ENCODE measurements around the gene GRIK4. TPM values are rescaled to one million over a fixed set of nuclear protein-coding genes. Genes with fewer than 3 reads are reported as not detected.
A peak's percentile ranks its signal among the peaks of the same experiment; 100 is the strongest.

GRIK4 gene
- total RNA-seq, 1 donor from 2014 or later, result 0.36 TPM

DNA sequence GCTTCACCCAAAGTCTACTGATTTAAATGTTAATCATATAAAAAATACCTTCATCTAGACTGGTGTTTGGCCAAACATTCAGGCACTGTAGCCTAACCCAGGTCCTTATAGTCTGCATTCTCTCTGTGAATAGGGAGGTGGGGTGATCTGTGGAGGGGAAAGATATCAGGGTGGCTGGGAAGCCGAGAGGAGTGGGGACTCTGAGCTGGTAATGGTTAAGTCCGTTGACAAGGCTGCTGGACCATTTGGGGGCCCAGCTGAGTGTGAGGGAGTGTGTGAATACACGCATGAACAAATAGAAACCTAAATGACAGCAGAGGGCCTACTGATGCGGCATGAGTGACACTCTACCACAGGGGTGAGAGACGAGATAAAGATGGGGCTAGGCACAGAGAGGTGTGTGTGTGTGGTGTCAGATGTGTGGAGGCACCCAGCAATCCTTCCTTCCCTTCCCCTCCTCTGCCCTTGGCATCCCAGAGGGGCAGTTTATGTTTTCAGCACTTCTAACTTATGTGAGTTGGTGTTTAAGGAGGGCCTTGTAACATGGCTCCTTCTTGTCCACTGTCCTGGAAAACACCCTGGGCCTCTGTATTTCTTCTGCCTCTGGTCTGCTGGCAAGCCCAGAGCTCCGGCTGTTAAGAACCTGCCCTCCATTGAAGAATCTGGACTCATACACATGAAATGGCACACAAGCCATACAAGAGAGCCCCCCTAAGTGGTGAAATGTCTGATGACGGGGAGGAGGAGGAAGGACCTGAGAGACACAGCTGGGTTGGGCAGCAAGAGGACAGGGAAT, 263.2 kb downstream of the GRIK4 start:
- Histone ChIP-seq H3F3A (ENCODE audit: low read depth) (peaks cover 21% of the 10 kb centered on the region), H3K4me3 (no peak overlapping the region), H3K27me3 (no peaks in the 10 kb centered on the region), H4K20me1 (ENCODE audit: low read depth) (no peaks in the 10 kb centered on the region), H2AFZ (replicated peaks) (no peak overlapping the region), H3K36me3 (no peaks in the 10 kb centered on the region), H3K79me2 (ENCODE audit: low read depth) (no peaks in the 10 kb centered on the region), H3K4me1 (peaks cover 31% of the 10 kb centered on the region), H3K9me3 (ENCODE audit: low read depth) (no peaks in the 10 kb centered on the region), H3K9ac (no peak overlapping the region), H3K4me2 (no peak overlapping the region), H3K27ac (no peak overlapping the region)
- peaks cover 38% of the 10 kb centered on the region for H3K4me1 Mint-ChIP-seq
- no peak for TF ChIP-seq EZH2 (IDR thresholded peaks at IDR 0.05)
- no peak for TF ChIP-seq EZH2phosphoT487 (IDR thresholded peaks at IDR 0.05)
- TF ChIP-seq, protein P1, sequence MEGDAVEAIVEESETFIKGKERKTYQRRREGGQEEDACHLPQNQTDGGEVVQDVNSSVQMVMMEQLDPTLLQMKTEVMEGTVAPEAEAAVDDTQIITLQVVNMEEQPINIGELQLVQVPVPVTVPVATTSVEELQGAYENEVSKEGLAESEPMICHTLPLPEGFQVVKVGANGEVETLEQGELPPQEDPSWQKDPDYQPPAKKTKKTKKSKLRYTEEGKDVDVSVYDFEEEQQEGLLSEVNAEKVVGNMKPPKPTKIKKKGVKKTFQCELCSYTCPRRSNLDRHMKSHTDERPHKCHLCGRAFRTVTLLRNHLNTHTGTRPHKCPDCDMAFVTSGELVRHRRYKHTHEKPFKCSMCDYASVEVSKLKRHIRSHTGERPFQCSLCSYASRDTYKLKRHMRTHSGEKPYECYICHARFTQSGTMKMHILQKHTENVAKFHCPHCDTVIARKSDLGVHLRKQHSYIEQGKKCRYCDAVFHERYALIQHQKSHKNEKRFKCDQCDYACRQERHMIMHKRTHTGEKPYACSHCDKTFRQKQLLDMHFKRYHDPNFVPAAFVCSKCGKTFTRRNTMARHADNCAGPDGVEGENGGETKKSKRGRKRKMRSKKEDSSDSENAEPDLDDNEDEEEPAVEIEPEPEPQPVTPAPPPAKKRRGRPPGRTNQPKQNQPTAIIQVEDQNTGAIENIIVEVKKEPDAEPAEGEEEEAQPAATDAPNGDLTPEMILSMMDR (IDR thresholded peaks at IDR 0.05), result no peak
- no peak overlapping the region for H3K4me3 Mint-ChIP-seq
- H3K27ac Mint-ChIP-seq, result peak overlapping the region; percentile 23
- peaks cover 10% of the 10 kb centered on the region for H3K27me3 Mint-ChIP-seq (ENCODE audit: insufficient read depth, low read depth)
- H3K36me3 Mint-ChIP-seq, result no peaks in the 10 kb centered on the region
- DNase-seq (ENCODE audit: low spot score), result no peak
- H3K9me3 Mint-ChIP-seq, result peaks cover 3% of the 10 kb centered on the region

GRCh38 chr11:120775986-120776951, 264.7 kb downstream of the GRIK4 start:
- Mint-ChIP-seq H3K27me3 (ENCODE audit: insufficient read depth, low read depth) (peaks cover 10% of the 10 kb centered on the region), H3K4me3 (no peak overlapping the region), H3K36me3 (no peaks in the 10 kb centered on the region), H3K9me3 (peaks cover 3% of the 10 kb centered on the region), H3K4me1 (peaks cover 46% of the 10 kb centered on the region), H3K27ac (peak overlapping the region; percentile 40)
- Histone ChIP-seq H3K79me2 (ENCODE audit: low read depth) (no peaks in the 10 kb centered on the region), H3K4me3 (peak overlapping the region; percentile 7), H3K27ac (peak overlapping the region; percentile 81), H3K36me3 (no peaks in the 10 kb centered on the region), H3K27me3 (no peaks in the 10 kb centered on the region), H2AFZ (replicated peaks) (no peak overlapping the region), H3F3A (ENCODE audit: low read depth) (peaks cover 21% of the 10 kb centered on the region), H4K20me1 (ENCODE audit: low read depth) (no peaks in the 10 kb centered on the region), H3K4me2 (peak overlapping the region; percentile 59), H3K9me3 (ENCODE audit: low read depth) (no peaks in the 10 kb centered on the region), H3K9ac (no peak overlapping the region), H3K4me1 (peaks cover 31% of the 10 kb centered on the region)
- DNase-seq (ENCODE audit: low spot score), result peak; percentile 85
- peak; percentile 38 for TF ChIP-seq EZH2phosphoT487 (IDR thresholded peaks at IDR 0.05)
- TF ChIP-seq, protein P1 (IDR thresholded peaks at IDR 0.05), result no peak

- no peak for DNase-seq (ENCODE audit: low spot score)
- Mint-ChIP-seq H3K4me3 (no peak overlapping the region), H3K4me1 (peaks cover 64% of the 10 kb centered on the region), H3K9me3 (no peaks in the 10 kb centered on the region), H3K36me3 (no peaks in the 10 kb centered on the region), H3K27me3 (ENCODE audit: insufficient read depth, low read depth) (peaks cover 10% of the 10 kb centered on the region), H3K27ac (peak overlapping the region; percentile 96)
- Histone ChIP-seq H4K20me1 (ENCODE audit: low read depth) (no peaks in the 10 kb centered on the region), H3K27ac (no peak overlapping the region), H2AFZ (replicated peaks) (no peak overlapping the region), H3K4me3 (no peak overlapping the region), H3K4me1 (peaks cover 40% of the 10 kb centered on the region), H3K79me2 (ENCODE audit: low read depth) (no peaks in the 10 kb centered on the region), H3K36me3 (no peaks in the 10 kb centered on the region), H3F3A (ENCODE audit: low read depth) (peaks cover 21% of the 10 kb centered on the region), H3K27me3 (no peaks in the 10 kb centered on the region), H3K9me3 (ENCODE audit: low read depth) (no peaks in the 10 kb centered on the region), H3K9ac (no peak overlapping the region), H3K4me2 (peak overlapping the region; percentile 13)
- no peak for TF ChIP-seq EZH2phosphoT487 (IDR thresholded peaks at IDR 0.05)
These were observed 267.3 kb downstream of the GRIK4 start for GRCh38 chr11:120778685-120779490.
